GM18498 (cell line): ENCODE results near the gene RCBTB2.

Experiments used
- ATAC-seq: cut with Tn5 transposase; IDR thresholded peaks from one replicate; pipeline ENCODE4 v1.9.1; 2021; ENCODE audit warnings: mild to moderate bottlenecking, moderate library complexity; ENCODE audit not compliant: unreplicated experiment

Gene RCBTB2

DNA sequence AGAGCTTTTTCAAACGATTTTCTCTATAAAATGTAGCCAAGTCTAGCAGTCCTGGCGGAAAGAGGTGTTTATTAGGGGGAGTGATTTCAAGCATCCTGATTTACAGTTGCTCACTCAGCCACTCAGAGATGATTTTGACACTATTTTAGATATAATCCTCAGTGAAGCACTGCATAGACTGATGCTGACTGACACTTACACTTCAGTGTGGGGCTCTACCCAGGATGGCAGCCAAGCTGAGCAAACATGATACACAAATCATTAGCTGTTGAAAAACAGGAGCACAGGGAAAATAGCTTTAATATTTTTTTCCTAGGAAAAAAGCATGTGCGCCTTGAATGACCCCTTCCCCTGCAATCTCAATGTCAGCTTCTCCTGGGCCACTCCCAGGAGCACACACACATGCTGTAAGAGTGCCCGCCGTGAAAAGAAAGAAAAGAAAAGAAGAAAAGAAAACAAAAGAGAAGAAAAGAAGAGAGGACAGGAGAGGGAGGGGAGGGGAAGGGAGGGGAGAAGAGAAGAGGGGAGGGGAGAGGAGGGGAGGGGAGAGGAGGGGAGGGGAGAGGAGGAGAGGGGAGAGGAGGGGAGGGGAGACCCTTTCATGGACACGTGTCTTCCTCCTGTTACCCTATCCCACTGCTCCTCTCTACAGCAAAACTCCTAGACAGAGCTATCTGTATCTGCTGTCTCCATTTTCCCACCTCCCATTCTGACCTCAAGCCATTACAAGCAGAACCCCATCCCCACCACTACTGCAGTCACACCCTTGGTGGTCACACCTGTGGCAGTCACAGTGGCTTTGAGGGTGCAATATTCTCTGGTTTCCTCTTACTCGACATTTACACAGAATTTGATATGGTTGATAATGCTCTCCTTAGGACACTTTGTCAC is 36.4 kb downstream of the RCBTB2 start:
- no peak for ATAC-seq

DNA sequence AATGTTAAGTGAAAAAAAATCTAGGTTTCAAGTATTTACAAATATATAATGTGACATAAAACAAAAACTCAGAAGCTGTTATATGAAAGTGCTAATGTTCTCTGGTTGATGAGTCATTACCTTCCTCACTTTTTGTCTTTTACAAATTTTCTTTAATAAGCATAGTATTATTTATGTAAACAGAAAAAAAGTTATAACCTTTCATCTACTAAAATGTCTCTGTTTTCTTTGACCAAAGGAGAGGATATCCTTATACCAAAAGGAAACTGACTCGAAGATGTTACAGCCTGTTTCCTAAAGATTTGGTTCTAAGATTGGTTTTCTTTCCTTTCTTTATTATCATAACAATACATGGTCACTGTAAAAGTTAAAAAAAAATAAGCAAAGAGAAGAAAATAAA is 38.0 kb downstream of the RCBTB2 start:
- ATAC-seq: no peak

DNA sequence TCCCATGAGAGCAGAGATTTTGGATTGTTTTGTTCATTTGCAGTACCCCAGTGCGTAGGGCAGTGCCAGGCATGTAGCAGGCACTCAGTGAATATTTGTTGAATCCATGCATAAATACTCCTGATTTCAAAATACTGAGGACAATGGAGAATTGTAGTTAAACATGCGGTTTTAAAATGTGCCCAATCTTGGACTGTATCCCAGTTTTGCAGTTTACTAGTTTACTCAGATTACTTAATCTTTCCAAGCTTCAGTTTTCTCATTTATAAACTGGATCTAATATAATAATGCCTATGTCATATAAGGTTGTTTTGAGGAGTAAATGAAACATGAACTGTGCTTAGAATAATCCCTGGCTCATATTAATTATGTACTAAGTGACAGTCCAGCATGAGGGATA is 39.0 kb downstream of the RCBTB2 start:
- ATAC-seq: no peak

DNA sequence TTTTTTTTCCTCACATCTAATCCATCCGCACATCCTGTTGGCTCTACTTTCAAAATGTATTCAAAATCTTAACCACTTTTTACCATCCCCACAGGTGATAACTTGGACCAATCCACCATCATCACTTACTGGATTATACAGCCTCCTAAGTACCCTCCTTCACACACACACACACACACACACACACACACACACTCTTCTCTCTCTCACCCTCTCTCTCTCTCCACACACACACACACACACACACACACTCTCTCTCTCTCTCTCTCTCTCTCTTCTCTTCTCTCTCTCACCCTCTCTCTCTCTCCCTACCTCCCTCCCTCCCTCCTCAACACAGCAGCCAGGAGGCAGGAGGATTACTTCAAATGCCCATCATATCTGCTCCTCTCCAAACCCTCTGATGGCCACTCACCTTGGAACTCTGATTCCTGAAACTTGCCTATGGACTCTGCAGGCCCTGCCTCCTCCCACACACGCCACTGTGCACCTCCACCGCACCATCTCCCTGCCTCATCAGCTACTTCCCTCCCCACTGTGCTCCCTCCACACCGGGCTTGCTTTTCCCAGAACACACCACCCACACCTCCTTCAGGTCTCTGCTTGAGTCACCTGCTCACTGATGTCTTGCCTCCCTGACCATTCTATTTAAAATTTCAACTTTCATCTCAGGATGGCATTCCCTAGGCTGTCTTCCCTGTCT is 39.7 kb downstream of the RCBTB2 start:
- ATAC-seq: no peak

DNA sequence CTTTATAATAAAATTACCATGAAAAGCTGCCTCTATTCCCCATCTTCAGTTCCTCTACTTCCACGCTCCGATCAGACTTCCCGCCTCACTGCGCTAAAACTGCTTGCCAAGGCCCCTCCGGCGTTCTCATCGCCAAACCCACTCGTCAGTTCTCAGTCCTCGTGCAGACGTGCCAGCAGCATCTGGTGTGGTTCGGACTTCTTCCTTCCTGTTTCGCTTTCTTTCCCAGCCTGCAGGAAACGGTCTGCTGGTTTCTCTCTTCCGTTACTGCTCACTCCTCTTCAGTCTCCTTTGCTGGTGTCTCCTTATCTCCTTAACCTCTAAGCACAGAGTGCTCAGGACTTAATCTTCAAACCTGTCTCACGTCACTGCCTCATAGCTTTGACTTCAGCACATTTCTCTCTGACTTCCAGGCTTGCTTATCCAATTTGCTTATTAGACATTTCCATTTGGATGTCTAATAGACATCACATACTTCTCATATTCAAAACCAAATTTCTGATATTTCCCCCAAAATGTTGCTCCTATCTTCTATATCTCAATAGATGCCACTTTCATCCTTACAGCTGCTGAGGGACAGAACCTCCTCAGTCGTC is 40.3 kb downstream of the RCBTB2 start:
- peak; percentile 78 for ATAC-seq

DNA sequence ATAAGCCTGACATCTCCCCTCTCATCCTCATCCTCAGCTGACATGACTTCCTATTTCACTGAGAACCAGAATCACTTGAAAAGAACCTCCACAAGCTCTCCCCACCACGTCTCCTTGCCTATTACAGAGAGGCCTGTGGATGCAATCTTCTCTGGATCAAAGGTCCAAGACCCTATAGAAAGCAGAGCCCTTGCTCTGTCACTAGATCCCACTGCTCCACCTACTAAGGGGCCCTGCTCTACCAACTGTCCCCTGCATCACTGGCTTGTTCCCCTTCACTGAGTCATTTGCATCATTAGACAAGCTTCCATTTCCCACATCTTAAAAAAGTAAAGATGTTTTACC is 40.8 kb downstream of the RCBTB2 start:
- ATAC-seq: peak; percentile 52

DNA sequence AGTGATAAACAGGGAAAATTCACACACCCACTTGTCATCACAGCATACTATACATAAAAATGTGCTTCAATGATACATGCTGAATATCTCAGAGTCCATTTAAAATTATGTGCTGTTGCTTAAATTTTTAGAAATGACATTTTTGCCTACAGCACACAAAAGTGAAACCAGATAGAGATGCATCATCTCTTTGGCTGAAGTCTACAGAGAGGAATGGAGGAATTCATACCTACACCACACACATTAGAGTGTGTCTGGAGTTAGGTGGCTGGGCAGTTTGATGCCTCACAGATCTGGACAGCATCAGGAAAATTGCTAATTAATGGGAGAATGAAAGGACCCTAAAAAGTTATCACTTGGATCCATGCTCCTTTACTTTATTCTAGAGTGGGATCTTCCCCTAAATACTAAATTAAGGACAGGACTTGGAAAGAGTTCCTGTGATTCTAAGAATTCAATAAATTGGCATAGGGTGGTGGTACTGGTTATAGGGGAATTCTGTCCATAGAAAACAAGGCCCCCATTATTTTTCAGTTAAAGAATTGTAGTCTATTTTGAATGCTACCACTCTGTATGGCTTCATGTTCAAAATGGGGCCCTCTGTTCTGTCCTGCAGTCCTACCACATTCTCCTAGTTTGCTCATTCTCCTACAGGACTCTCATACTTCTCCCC is 41.3 kb downstream of the RCBTB2 start:
- no peak for ATAC-seq

DNA sequence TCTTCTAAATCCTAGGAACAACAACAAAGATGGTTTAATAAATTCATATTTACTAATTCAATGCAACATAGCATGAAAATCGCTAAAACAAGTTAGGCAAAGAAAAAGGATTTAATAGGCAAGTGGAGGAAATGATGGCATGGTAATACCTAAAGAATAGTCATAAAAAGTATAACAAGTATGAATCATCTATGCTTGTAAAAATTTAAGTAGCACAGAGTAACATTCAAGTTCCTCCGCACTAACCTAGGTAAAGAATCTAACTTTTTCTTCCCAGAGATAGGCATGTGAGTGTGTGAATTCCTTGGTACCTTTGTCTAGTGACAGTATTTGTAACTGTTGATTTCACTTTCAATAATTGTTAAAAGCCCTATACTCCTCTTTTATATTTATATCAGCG is 42.6 kb downstream of the RCBTB2 start:
- ATAC-seq: no peak

DNA sequence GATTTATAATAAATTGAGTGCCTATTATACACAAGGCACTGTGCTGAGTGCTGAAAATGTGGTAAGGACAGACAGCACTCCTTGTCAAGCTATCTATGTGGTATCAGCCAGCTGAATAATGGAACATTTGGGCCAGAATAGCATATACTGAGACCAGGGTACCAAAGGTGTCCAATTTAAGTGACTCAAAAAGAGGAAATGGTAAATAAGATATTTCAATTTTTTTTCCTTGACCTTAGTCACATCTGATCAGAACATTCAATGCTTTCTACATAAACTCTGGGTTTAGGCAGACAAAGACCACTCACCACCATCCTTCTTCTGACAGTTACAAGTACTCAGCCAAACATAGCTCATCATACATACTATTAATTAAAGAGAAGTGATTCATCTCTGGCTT is 43.2 kb downstream of the RCBTB2 start:
- ATAC-seq: no peak

DNA sequence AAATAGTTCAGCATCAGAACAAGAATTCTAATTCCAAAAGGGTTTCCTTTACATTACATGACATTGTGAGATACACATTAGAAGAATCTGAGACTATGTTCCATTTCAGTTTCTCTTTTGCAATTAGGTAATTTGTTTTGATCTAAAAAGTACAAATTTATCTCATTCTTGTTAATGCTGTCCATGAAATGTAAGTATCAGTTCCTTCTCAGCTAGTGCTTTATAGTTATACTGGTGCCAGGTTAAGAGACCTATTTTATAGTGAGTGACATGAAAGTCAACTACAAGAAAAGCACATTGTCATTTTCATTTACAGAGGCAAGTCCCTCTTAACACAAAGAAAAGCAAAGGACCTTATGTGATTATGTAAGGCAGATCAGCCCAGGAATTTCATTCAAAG is 43.9 kb downstream of the RCBTB2 start:
- ATAC-seq: peak; percentile 26

DNA sequence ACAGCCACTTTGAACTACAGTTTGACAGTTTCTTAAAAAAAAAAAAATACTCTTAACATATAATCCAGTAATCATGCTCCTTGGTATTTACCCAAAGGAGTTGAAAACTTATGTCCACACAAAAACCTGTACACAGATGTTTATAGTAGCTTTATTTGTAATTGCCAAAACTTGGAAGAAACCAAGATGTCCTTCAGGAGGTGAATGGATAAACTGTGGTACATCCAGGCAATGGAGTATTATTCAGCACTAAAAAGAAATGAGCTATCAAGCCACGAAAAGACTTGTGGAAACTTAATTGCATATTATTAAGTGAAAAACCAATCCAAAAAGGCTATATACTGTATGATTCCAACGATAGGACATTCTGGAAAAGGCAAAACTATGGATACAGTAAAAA is 44.9 kb downstream of the RCBTB2 start:
- no peak for ATAC-seq

DNA sequence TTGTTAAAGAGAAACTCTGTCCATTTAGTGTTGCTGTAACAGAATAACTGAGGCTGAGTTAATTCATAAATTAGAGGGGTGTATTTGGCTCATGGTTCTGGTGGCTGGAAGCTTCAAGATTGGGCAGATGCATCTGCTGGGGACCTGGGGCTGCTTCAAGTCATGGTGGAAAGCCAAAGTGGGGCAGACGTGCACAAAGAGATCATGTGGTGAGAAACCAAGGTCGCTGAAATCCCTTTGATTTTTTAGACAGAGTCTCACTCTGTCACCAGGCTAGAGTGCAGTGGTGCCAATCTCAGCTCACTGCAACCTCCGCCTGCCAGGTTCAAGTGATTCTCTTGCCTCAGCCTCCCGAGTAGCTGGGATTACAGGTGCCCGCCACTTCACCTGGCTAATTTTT is 46.0 kb downstream of the RCBTB2 start:
- no peak for ATAC-seq

DNA sequence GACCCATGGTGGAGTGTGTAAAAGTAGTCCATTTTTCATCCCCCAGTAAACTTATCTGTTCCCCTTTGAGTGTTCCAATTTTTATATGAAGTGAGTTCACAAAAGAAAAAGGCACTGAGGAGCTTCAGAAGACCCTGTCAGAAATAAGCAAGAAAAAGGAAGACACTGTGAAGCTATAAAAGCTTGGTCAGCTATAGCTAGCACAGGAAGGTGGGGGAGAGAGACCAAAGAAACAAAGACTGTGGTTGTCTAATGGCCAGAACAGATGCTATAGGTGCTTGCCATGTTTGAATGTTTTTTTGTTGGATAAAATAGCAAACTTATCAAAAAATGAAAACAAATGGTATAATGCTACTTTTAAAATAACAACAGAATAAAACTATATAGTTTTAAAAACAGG is 46.5 kb downstream of the RCBTB2 start:
- no peak for ATAC-seq

DNA sequence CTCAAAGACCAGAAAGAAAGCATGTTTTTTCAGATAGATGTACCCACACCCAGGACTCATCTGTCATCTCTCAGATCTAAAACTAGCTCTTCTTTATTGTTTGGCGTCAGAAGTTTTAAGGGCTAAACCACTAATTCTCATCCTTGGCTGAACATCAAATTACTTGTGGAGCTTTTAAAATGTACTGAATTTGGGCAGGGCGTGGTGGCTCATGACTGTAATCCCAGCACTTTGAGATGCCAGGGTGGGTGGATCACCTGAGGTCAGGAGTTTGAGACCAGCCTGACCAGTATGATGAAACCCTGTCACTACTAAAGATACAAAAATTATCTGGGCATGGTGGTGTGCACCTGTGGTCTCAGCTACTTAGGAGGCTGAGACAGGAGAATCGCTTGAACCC is 47.4 kb downstream of the RCBTB2 start:
- ATAC-seq: no peak

DNA sequence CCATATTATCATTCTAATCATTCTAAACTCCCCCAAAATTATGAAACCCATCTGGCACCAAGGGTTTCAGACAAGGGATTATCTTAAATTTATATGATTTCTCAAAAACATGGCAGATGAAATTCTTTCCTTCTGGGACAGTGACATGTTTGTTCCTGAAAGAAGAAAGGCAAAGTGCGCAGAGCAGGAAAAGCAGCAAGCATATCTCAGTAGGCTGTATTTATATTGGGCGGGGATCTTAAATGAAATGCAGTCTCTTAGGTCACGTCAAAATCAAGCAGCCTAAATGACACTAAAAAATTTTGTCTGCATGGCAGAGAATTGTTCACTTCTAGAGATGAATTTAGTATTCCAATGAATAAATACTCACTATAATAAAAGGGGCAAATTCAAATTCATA is 49.3 kb downstream of the RCBTB2 start:
- no peak for ATAC-seq

DNA sequence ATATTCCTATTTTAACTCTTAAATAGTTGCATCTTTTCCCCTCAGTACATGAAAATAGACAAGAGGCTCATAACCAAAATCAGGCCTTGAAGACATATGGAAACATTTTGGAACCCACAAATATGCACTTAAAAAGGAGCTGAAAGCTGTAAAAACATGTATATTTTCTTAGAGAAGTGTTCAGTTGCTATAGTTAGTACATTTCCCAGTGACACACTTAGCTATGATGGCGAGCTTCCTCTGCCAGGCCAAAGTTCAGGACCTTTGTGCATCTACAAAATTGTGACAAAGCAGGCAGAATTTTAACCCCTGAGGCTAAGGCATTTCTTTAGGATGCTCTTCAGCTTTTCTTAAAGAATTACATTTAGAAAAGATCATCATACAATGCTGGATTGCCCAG is 54.5 kb downstream of the RCBTB2 start:
- ATAC-seq: no peak

DNA sequence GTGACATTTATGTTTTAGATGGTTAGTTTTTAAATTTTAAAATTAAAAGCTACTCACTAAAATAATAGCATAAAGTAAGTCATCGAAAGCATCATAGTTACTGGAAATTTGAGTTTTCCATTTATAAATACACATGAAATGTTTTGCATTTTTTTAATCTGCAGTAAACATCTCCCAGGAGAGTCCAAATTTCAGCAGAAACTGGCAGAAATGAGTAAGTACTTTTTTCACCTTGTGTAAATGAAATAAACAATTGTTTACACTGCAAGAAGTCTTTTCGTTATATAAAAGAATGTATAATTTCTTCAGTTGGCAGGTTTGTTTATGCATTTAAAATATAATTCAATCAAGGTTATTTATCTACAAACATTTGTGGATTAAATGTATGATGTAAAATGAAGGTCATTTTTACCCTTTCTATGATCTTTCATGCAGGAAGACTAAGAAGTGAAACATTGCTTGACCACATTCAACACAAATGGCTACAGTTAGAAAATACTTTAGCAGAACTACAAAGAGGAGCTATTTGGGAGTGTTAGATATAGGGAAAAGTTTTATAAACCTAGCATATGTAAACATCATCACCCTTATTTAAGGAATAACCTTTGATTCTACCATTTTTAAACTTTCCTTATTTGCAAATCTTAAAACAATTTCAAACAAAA is 55.6 kb downstream of the RCBTB2 start:
- ATAC-seq: no peak

DNA sequence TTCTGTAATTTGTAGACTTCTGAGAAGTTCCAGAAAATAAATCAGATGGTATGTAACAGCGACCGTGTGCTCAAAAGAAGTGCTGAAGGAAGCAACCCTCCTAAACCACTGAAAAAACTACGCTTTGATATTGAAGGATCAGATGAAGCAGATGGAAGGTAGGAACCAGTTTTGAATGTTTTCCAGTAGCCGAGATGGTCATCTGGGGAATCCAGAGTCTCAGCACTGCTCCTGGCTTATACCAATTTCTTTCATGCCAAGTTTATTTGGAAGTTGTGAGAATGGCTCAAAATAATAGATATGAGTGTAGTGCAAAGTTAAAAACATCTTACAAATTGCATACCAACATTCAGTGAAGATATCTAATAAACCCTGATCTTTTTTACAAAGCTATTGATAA is 56.2 kb downstream of the RCBTB2 start:
- no peak for ATAC-seq

DNA sequence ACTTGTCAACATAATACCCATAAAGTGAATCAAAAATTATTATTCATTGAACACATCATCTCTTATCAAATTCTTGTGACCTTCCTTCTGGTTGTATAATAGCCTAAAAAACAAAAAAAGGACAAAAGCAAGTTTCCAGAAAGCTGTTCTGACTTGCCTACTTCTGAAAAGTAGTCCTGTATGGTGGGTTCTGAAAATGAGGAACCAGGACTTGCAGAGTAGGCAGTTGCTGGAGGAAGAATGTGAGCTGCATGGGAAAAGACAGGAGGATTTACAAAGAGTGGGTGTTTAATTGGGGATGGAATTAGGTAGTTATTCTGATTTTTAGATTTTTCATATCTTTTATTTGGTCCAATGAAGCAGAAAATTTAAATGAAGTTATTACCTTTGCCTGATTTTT is 56.7 kb downstream of the RCBTB2 start:
- ATAC-seq: peak; percentile 53

DNA sequence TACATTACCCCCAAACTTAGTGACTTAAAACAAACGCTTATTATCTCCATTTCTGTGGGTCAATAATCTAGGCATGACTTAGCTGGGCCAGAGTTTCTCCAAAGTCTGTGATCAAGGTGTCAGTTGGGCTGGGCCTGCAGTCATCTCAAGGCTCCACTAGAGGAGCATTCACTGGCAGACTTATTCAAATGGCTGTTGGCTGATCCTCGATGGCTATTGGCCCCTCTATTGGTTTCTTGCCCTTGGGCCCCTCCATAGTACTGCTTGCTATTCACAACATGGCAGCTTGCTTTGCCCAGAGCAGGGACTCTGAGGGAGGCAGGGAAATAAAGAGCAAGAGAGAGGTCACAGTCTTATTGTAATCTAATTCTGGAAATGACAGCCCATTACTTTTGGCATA is 57.6 kb downstream of the RCBTB2 start:
- ATAC-seq: no peak

DNA sequence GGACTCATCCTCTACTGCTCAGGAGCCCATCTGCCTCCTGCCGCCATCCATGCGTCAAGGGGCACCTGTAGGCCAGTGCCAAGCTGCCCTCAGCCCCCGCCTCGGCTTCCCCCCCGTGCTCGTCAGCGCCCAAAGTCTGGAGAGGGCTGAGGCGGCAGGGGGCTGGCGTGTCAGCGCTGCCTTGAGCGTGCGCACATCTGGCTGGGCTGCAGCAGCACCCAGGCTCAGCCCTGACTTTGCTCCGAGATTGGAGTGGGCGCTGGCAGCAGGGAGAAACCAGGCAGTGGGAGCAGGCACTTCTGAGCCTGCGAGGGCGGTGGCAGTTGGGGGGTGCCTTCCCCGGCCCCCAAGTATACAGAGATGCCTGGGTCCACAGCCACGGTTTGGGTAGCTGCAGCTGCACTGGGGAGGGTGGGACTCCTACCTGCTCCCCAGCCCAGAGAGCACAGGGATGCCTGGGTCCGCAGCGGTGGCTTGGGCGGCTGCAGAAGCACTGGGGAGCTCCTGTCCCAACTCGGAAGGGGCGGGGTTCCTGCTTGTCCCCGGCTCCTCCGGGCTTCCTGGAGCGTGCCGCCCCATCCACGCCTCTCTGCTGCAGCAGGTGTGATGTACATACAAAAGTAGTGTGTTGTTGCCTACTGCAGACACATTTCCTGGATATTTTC is 75.2 kb downstream of the RCBTB2 start:
- ATAC-seq: no peak
